SK-N-MC (cell line): ENCODE data around the gene GGT6.

Experiments
- DNase-seq: peaks from one replicate; pipeline ENCODE4 v3.0.0-alpha.2; 2011; ENCODE audit warnings: low read depth, low spot score
- H3K27ac ChIP-seq: fragments of 200-600 bp; sonication (generic); 2 replicates; pipeline ENCODE4 v1.5.1; 2016; ENCODE audit warnings: mixed run types
- H3K36me3 ChIP-seq: fragments of 200-600 bp; sonication (generic); 2 replicates; pipeline ENCODE4 v1.6.1; 2017; ENCODE audit warnings: antibody characterized with exemption, low read length, mixed read lengths; ENCODE audit not compliant: insufficient read depth
- H3K4me3 ChIP-seq: fragments of 200-600 bp; sonication (generic); 2 replicates; pipeline ENCODE4 v1.5.1; 2016
- H3K9ac ChIP-seq: fragments of 200-600 bp; sonication (generic); 2 replicates; pipeline ENCODE4 v1.8.0; 2017; ENCODE audit warnings: mixed run types, mixed read lengths; ENCODE audit not compliant: insufficient read length
- H3K9me3 ChIP-seq: fragments of 200-600 bp; sonication (generic); 2 replicates; pipeline ENCODE4 v1.6.1; 2017; ENCODE audit warnings: low read depth, mild to moderate bottlenecking, antibody characterized with exemption, low read length, moderate library complexity, mixed read lengths
- EZH2 ChIP-seq: fragments of 200-600 bp; sonication (generic); IDR thresholded peaks from one replicate; pipeline ENCODE4 v1.6.1; 2017; ENCODE audit warnings: antibody characterized with exemption
- FOXP2 ChIP-seq: optimal IDR thresholded peaks from 2 replicates; pipeline ENCODE3; 2011; ENCODE audit warnings: mild to moderate bottlenecking, moderate library complexity; ENCODE audit not compliant: insufficient read depth; ENCODE audit errors: extremely low read length, control extremely low read depth
- POLR2AphosphoS5 ChIP-seq: IDR thresholded peaks from 2 replicates; pipeline ENCODE4 v1.6.1; 2012; ENCODE audit warnings: mild to moderate bottlenecking, low read depth, low read length, borderline replicate concordance

GGT6 gene

GRCh38 chr17:4536259-4536741 lies 24.1 kb downstream of the GGT6 start:
- H3K36me3 ChIP-seq = peaks cover 25% of the 10 kb centered on the region; the same call in 1 of the 2 replicates
- H3K27ac ChIP-seq = no peak overlapping the region
- H3K9ac ChIP-seq = no peak overlapping the region
- no peak for DNase-seq
- H3K4me3 ChIP-seq = no peak overlapping the region
- H3K9me3 ChIP-seq = no peaks in the 10 kb centered on the region
- TF ChIP-seq FOXP2 (no peak), EZH2 (no peak), POLR2AphosphoS5 (no peak; the same call in none of the 2 replicates)

DNA sequence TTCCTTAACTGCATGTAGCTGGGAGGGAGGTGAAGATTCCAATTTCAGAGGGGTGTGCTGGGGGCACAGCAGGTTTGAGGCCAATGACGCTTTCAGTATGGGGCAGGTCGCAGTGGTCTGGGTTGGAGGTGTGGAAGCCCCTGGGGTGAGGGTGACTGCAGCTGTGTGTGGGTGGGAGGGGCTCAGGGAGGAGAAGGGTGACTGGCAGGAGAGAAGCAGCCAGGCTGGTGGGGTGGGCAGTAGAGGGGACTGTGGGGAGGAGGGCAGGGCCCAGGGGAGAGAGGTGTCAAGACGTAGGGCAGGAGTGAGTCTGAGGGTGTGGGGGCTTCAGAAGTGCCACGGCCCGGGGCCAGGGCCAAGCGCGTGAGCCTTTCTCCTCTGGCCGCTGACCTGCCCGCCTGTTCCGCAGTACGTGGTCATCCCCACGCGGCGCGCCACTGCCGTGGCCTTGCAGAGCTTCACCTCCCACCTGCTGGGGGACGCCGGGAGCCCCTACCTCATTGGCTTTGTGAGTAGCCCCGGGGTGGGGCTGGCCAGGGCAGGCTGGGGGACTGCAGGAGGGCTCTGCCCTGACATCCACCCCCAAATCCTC lies 24.6 kb downstream of the GGT6 start:
- Histone ChIP-seq H3K9me3 (no peaks in the 10 kb centered on the region), H3K27ac (no peak overlapping the region), H3K36me3 (peaks cover 21% of the 10 kb centered on the region; the same call in 1 of the 2 replicates), H3K9ac (no peak overlapping the region), H3K4me3 (no peak overlapping the region)
- TF ChIP-seq EZH2 (no peak), FOXP2 (no peak), POLR2AphosphoS5 (no peak)
- no peak for DNase-seq

- H3K4me3 ChIP-seq = no peak overlapping the region
- H3K27ac ChIP-seq = no peak overlapping the region
- peaks cover 15% of the 10 kb centered on the region; the same call in 1 of the 2 replicates for H3K36me3 ChIP-seq
- no peaks in the 10 kb centered on the region for H3K9me3 ChIP-seq
- TF ChIP-seq FOXP2 (no peak), POLR2AphosphoS5 (no peak), EZH2 (no peak)
- DNase-seq = no peak
- H3K9ac ChIP-seq = no peak overlapping the region
Observed at GRCh38 chr17:4534928-4535666, 25.3 kb downstream of the GGT6 start.

GRCh38 chr17:4534515-4534914 lies 25.9 kb downstream of the GGT6 start:
- Histone ChIP-seq H3K36me3 (peaks cover 12% of the 10 kb centered on the region; the same call in 1 of the 2 replicates), H3K9me3 (no peaks in the 10 kb centered on the region), H3K9ac (no peak overlapping the region), H3K27ac (no peak overlapping the region), H3K4me3 (no peak overlapping the region)
- no peak for TF ChIP-seq FOXP2
- no peak for TF ChIP-seq EZH2
- TF ChIP-seq POLR2AphosphoS5 = no peak
- no peak for DNase-seq

DNA sequence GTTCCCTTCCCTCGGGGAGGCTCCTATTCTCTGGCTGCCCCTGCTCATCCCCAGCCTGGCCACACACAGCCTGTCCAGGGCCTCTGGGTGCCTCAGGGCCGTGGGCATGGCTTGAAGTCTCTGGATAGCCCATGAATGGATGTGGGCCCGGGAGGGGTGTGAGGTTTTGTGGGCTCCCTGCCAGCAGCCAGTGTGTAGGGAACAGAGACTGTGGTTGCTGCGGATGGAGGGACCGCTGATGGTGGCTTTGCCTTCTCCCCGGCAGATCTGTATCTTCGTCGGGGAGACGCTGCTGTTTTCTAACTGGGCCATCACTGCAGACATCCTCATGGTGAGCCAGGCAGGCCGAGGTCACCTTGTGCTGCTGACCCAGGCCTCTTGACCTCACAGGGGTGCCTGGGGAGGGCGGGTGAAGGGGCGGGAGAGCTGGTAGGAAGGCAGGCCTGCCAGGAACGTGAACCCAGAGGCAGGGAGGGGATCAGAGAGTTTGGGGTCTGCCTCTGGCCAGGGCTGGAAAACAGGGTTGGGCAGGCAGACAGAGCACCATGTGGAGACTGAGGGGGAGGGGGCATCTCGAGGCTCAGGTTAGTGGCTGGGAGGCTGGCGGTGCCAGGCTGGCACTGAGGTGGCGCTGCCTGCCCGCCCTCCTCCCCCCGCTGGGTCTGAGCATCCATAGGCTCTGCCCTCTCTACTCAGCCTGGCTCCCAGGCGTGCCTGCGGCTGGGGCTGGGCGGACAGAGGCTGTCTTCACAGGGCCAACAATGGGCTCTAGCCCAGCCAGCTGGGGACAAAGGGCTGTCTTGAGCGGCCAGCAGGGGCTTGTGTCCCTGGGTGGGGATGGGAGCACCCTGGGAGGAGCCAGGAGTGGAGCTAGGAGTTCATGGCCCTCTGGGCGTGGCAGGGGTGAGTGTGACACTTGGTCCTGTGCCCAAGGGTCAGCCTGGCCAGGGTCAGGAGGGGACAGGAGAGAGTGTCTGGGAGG lies 26.6 kb downstream of the GGT6 start:
- no peak overlapping the region for H3K27ac ChIP-seq
- no peaks in the 10 kb centered on the region for H3K9me3 ChIP-seq
- peaks cover 6% of the 10 kb centered on the region; the same call in 1 of the 2 replicates for H3K36me3 ChIP-seq
- no peak for TF ChIP-seq POLR2AphosphoS5
- TF ChIP-seq EZH2 = no peak
- TF ChIP-seq FOXP2 = no peak
- H3K4me3 ChIP-seq = no peak overlapping the region
- DNase-seq = no peak
- no peak overlapping the region for H3K9ac ChIP-seq

DNA sequence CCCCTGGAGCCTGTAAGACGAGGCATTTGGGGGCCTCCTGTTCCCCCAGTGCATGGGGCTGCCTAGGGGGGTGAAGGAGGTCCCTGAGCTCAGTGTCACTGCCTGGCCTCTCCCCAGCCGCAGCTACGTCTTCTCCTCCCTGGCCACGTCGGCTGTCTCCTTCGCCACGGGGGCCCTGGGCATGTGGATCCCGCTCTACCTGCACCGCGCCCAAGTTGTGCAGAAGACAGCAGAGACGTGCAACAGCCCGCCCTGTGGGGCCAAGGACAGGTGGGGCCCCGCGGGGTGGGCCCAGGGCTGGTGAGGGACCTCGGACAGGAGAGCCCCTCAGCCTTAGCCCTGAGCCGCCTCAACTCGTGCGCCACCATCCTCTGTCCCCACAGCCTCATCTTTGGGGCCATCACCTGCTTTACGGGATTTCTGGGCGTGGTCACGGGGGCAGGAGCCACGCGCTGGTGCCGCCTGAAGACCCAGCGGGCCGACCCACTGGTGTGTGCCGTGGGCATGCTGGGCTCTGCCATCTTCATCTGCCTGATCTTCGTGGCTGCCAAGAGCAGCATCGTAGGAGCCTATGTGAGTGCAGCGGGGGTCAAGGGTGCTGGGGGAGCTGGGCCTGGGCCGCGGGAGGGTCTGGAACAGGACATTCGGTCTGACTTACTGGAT lies 27.4 kb downstream of the GGT6 start:
- Histone ChIP-seq H3K27ac (no peak overlapping the region), H3K4me3 (no peak overlapping the region), H3K9ac (no peak overlapping the region), H3K36me3 (no peaks in the 10 kb centered on the region; the same call in 1 of the 2 replicates), H3K9me3 (no peaks in the 10 kb centered on the region)
- no peak for TF ChIP-seq FOXP2
- no peak for TF ChIP-seq POLR2AphosphoS5
- TF ChIP-seq EZH2 = no peak
- DNase-seq = no peak

GRCh38 chr17:4531988-4532736 lies 28.2 kb downstream of the GGT6 start:
- Histone ChIP-seq H3K9me3 (no peaks in the 10 kb centered on the region), H3K36me3 (no peaks in the 10 kb centered on the region), H3K27ac (no peak overlapping the region), H3K4me3 (no peak overlapping the region), H3K9ac (no peak overlapping the region)
- TF ChIP-seq EZH2 (no peak), FOXP2 (no peak), POLR2AphosphoS5 (no peak)
- no peak for DNase-seq
